Activated CD8-positive, alpha-beta memory T cell treated with anti-CD3 and anti-CD28 coated beads for 1 hour (primary cell): ENCODE measurements around the gene TMEM91.
A peak's percentile ranks its signal among the peaks of the same experiment; 100 is the strongest.

Experiments
- DNase-seq, 2 donors: peaks; one replicate each; pipeline ENCODE4 v3.0.0-alpha.2; 2020; ENCODE audit warnings: low read depth in 1 of 2; ENCODE audit errors: extremely low read depth in 1 of 2

TMEM91 gene

GRCh38 chr19:41427647-41428480 is 51.5 kb downstream of the TMEM91 start:
- peak; percentile 5 to 14 for DNase-seq

GRCh38 chr19:41428481-41428859 is 52.1 kb downstream of the TMEM91 start:
- no peak for DNase-seq

- DNase-seq, result no peak
Observed at GRCh38 chr19:41430922-41431321, 54.6 kb downstream of the TMEM91 start.

- DNase-seq, result no peak
Observed at GRCh38 chr19:41431426-41432386, 55.4 kb downstream of the TMEM91 start.

- no peak for DNase-seq
Observed at GRCh38 chr19:41433171-41433570, 56.8 kb downstream of the TMEM91 start.
